ENCODE measurements around the gene C2orf49. TPM values are rescaled to one million over a fixed set of nuclear protein-coding genes. Genes with fewer than 3 reads are reported as not detected.

C2orf49 gene
- total and polyA plus RNA-seq, 2 of the 8 experiments (the other 6 are each of a cell fraction or from before 2014, with no cell fraction given): 5.6 to 19.9 TPM

- no peak overlapping the region for H4K5ac ChIP-seq (ENCODE audit: insufficient read length, low read depth, low read length)
- no peaks in the 10 kb centered on the region for H3K4me1 ChIP-seq (replicated peaks in 1 of 4; ENCODE audit: control insufficient read depth in 3 of 4, insufficient read depth in 4 of 4, low read length in 3 of 4)
- H3K23me2 ChIP-seq (ENCODE audit: low read depth, low read length): no peaks in the 10 kb centered on the region
- H3K79me2 ChIP-seq (ENCODE audit: control insufficient read depth in 1 of 2, insufficient read depth in 2 of 2, low read length in 2 of 2): no peaks in the 10 kb centered on the region
- FAIRE-seq (no peak), DNase-seq (ENCODE audit: low read depth in 1 of 2, low spot score in 2 of 2) (no peak)
- ChIA-PET POLR2A (ENCODE audit: partially characterized antibody) (interaction anchor here (1.1 to 1.3 kb wide), 2 partner anchors 10 to 20 kb away, joined by 3 read pairs; no protein-coding TSS in a partner anchor), CTCF (ENCODE audit: partially characterized antibody) (interaction anchor here (2.9 kb wide), 1 partner anchor 10 kb away, joined by 10 read pairs; no protein-coding TSS in a partner anchor)
- no peak overlapping the region for H3K4ac ChIP-seq (replicated peaks; ENCODE audit: insufficient read length, low read depth, low read length)
- no peaks in the 10 kb centered on the region for H3K27me3 ChIP-seq (replicated peaks in 1 of 4; ENCODE audit: control insufficient read depth in 3 of 4, extremely low read depth in 1 of 4, insufficient read depth in 3 of 4, low read length in 3 of 4)
- TF ChIP-seq FOSL1 (IDR thresholded peaks at IDR 0.05; ENCODE audit: insufficient read depth, low read depth, low read length): no peak
- no peak for TF ChIP-seq POU5F1 (IDR thresholded peaks at IDR 0.05; ENCODE audit: low read depth, low read length)
- no peak for TF ChIP-seq SP2 (IDR thresholded peaks at IDR 0.05; ENCODE audit: low read length)
- no peak for TF ChIP-seq CHD1 (IDR thresholded peaks at IDR 0.05; ENCODE audit: low read depth, low read length)
- no peak for TF ChIP-seq CTBP2 (IDR thresholded peaks at IDR 0.05; ENCODE audit: borderline replicate concordance, insufficient read depth, insufficient read length, low read length)
- no peak for TF ChIP-seq SIX5 (IDR thresholded peaks at IDR 0.05; ENCODE audit: low read depth, low read length)
- no peak for TF ChIP-seq EGR1 (IDR thresholded peaks at IDR 0.05; ENCODE audit: borderline replicate concordance, low read depth, low read length)
- TF ChIP-seq SIRT6 (IDR thresholded peaks at IDR 0.05; ENCODE audit: low read length): no peak
- no peaks in the 10 kb centered on the region for H3K9me3 ChIP-seq (ENCODE audit: insufficient read depth in 2 of 2, low read depth in 1 of 2, low read length in 1 of 2)
- H3K4me3 ChIP-seq (ENCODE audit: extremely low read depth in 1 of 4, insufficient read depth in 2 of 4, low read depth in 3 of 4, low read length in 4 of 4): no peak overlapping the region
- 97% methylated on average over 6 of the region's 6 CpGs; no CpG with 5 or more reads in 1 of the 2 experiments for WGBS, 2 experiments (ENCODE audit: extremely low coverage in 1 of 2, insufficient coverage in 1 of 2, insufficient read length in 1 of 2, insufficient replicate concordance in 2 of 2, low coverage in 1 of 2, low lambda C conversion rate in 2 of 2, missing lambda C conversion rate in 1 of 2)
- H2BK20ac ChIP-seq (ENCODE audit: low read length): no peak overlapping the region
- H3K9ac ChIP-seq (replicated peaks in 1 of 4; ENCODE audit: extremely low read depth in 1 of 4, low read depth in 3 of 4, low read length in 3 of 4): no peak overlapping the region
- no peak overlapping the region for H4K91ac ChIP-seq (replicated peaks; ENCODE audit: insufficient read length, low read length)
- H2AK5ac ChIP-seq (ENCODE audit: low read depth, low read length): no peak overlapping the region
- no peak overlapping the region for H2BK15ac ChIP-seq (ENCODE audit: low read length)
- H3K23ac ChIP-seq (ENCODE audit: insufficient read length): no peak overlapping the region
- no peak overlapping the region for H4K8ac ChIP-seq (ENCODE audit: extremely low read depth, insufficient read depth, low read length)
- no peak overlapping the region for H2BK12ac ChIP-seq (ENCODE audit: low read depth, low read length)
- no peak overlapping the region for H3K14ac ChIP-seq (ENCODE audit: insufficient read length)
- peaks cover 2% of the 10 kb centered on the region; the same call in 1 of the 2 replicates for H3K79me1 ChIP-seq (ENCODE audit: low read depth, low read length)
- H3K18ac ChIP-seq (ENCODE audit: extremely low read depth, low read length): no peak overlapping the region
- H3K27ac ChIP-seq (ENCODE audit: low read depth, low read length): no peak overlapping the region
- H2BK5ac ChIP-seq (ENCODE audit: low read depth, low read length): no peak overlapping the region
- H2BK120ac ChIP-seq (replicated peaks; ENCODE audit: low read depth, low read length): no peak overlapping the region
- no peak overlapping the region for H3K56ac ChIP-seq (replicated peaks; ENCODE audit: insufficient read length, low read depth, low read length)
- peaks cover 1 to 2% of the 10 kb centered on the region in 2 experiments for H4K20me1 ChIP-seq (replicated peaks in 1 of 2; ENCODE audit: control insufficient read depth in 1 of 2, insufficient read depth in 2 of 2, low read length in 2 of 2)
- no peak overlapping the region for H3K4me2 ChIP-seq (ENCODE audit: insufficient read depth in 1 of 2, low read depth in 2 of 2, low read length in 2 of 2)
- H2AFZ ChIP-seq (ENCODE audit: low read length): no peak overlapping the region
- peaks cover 5 to 41% (median 23%) of the 10 kb centered on the region in 4 experiments; a peak in 7 of 8 replicates for H3K36me3 ChIP-seq (ENCODE audit: control insufficient read depth in 2 of 4, insufficient read depth in 4 of 4, low read length in 3 of 4)
Observed at GRCh38 chr2:105358593-105358992, 21.3 kb downstream of the C2orf49 start.

Data from H1 (cell line).